Measurements from ENCODE around the gene VSIG8.
"Not testable (repeated sequence)": the region's sequence is repeated elsewhere in the genome, so short reads cannot be mapped to it uniquely, and the experiment has no call there.

VSIG8 gene, protein sequence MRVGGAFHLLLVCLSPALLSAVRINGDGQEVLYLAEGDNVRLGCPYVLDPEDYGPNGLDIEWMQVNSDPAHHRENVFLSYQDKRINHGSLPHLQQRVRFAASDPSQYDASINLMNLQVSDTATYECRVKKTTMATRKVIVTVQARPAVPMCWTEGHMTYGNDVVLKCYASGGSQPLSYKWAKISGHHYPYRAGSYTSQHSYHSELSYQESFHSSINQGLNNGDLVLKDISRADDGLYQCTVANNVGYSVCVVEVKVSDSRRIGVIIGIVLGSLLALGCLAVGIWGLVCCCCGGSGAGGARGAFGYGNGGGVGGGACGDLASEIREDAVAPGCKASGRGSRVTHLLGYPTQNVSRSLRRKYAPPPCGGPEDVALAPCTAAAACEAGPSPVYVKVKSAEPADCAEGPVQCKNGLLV

DNA sequence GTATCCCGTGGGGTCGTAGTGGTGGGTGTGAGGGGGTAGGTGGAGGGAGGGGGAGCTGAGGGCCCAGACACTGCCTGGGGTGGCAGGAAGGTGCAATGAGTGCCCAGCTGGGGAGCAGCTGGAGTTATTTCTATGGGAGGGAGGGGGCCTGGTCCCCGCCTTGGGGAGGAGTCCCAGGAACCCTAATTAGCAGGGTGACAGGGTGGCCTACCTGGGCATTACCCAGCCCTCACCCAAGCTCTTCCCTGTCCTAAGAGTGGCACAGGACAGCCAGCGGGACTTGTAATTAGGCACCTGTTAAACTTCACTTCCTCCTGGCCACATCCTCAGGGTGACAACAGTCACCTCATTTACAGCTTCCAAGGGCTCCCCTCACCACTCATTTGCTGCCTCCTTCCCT lies at the start of gene VSIG8:
Gene VSIG8 (minus strand): TSS at position 101 of the 400 bp plus-strand sequence. CDS start 136 bp downstream, outside the sequence.
- DNase-seq: no peak

DNA sequence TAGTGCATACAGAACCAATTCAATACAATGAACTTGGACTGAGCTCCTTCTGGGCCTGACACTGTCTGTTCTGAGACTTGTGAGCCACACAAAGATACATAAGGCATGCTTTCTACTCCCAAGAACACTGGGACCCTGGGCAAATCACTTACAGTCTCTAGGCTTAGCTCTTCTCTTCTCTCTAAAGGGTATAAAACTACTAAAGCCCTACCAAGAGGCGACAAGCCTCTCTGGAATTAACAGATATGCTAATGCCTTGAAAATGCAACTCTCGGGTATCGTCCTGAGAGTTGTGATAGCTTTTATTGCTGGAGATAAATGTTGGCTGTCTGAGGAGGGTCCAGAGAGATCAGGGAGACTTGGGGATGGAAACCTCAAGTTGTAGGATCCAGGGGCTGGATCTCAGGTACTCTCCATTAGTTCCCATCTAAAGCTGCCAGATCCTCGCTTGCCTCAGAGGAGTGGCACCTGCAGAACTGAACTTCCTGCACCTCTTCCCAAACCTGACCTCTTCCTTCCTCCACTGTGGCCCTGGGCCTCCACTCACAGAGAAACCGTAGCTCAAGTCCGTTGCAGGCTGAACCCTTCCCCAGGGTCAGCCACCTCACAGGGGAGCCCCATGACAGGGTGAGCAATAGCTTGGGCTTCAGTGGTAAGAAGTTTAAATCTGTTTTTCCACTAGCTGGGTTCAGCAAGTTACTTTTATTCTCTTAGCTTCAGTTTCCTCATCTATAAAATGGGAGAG lies 49.0 kb upstream of the VSIG8 start:
- DNase-seq: no peak

DNA sequence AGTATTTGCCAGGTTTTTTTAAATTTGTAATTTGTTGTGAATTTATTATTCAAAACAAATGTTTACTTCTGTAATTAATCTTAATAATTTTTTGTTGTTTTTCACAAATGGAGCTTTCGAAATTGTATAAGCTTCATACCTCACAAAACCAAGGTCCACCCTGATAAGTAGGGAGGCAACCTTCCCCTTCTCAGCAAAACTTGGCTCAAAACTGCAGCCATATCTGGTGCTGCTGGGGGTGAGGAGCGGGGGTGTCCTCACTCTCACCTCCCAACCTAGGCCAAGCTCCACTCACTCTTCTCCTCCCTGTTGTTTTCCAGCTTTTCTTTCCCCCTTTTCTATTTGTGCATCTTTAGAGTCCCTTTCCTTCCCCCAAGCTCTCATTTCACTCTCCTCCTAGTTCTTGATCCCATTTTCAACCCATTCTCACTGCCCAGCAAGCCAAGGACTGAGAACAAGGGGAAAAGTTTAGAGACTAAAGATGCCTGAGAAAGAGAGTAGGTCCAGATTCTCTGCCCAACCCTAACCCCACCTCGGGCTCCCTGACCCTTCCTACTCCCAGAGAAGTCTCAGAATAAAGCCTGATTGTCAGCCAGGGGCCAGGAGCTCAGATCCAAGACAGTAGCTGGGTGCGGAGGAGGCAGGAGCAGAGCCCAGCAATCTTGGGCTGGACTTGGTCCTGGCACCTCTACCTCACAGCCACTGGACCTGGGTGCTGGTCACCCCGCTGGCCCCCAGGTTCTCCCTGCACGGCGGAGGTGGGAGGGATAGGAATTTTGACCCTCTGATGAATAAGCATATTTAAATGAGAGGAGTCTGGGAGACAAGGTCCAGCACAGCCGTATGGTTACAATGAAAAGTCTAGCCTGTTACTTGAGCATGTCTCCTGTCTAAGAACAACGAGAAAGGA lies 45.8 kb upstream of the VSIG8 start:
- no peak for DNase-seq

GRCh38 chr1:159906960-159907359 lies 44.5 kb upstream of the VSIG8 start:
- no peak for DNase-seq

DNA sequence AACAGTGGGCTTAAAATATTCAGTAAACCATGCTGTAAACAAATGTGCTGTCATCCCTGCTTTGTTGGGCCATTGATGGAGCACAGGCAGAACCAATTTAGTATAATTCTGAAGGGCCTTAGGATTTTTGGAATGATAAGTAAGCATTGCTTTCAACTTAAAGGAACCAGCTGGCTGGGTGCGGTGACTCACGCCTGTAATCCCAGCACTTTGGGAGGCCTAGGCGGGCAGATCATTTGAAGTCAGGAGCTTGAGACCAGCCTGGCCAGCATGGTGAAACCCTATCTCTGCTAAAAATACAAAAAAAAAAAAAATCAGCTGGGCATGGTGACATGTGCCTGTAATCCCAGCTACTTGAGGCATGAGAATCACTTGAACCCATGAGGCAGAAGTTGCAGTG lies 41.6 kb upstream of the VSIG8 start:
- not testable (repeated sequence) for DNase-seq

- DNase-seq: no peak
Measured at GRCh38 chr1:159902541-159902940, 40.1 kb upstream of the VSIG8 start.

DNA sequence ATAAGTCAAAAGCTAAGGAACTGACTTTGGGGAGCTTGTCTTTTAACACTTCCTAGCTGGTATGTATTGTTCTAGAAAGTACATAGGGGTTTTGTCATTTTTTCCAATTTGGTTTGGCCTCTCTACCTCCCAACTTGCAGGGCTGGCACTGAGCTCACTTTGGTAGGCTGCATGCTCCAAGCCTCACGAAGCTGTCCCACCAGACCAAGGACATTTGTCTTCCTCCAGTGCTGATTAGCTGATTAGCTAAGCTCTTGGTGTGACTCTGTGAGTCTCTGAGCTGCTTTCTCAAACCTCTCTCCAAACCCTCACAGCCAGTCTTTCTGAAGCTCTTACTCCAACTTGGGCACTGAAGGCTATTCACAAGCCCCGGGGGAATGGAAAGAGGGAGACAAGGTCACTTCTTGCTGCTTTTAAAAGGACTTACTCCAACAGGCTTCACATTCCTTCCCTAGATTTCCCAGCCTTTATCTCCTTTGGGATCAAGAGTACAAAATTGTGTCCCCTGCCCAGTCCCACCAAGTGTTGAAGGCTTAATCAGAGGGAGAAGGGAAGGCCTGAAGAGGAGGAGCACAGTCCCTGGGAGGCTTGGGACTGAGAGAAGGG lies 38.4 kb upstream of the VSIG8 start:
- DNase-seq: no peak

DNA sequence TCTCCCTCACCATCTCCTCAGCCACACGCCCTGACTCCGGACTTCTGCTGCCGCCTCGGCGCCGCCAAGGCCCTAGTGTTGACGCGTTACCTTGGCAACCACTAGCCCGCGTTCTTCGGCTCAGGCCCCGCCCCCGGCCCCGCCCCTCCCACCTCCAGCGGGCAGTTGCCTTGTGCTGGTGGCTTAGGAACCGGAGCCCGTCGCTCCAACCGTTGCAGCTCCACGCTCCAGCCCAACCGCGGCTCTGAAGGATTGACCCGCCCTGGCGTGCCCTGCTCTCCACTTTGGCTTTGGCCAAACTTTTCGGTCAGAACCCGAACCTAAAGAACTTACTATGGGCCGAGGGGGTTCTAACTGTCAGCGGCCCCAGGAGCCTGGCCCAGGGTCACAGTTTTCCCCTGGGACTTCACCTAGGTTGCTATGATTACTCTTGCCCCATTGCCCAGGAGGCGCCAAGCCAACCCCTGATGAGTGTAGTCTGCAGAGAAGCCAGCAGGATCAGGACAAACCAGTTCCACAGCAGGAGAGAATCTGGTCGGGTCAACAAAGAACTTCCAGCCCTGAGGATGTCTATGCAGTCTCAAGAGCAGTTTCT lies 37.7 kb upstream of the VSIG8 start, which contains the start of gene CFAP45:
Gene CFAP45 (minus strand): TSS at position 80 of the 595 bp plus-strand sequence. CDS start 67 bp downstream, at position 13.
- DNase-seq: peak; percentile 92

- DNase-seq: not testable (repeated sequence)
Measured at GRCh38 chr1:159899634-159900033, 37.2 kb upstream of the VSIG8 start.

DNA sequence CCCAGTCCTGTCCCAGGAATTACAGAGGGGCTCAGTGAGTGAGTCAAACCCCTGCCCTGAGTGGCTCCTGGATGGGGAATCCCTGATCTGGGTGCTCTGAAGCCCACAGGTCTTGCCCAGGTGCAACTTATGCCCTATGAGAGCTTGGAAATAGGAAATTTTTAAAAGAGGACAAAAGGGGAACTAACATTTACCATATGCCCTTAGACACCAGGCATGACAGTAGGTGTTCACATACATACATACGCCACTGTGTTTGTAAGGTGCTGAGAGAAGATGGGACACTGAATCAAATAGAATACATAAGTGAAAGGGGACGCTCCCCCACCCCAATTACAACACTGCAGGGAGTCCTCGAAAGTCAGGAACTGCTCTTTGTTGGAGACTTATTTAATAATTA lies 36.1 kb upstream of the VSIG8 start:
- DNase-seq: no peak

DNA sequence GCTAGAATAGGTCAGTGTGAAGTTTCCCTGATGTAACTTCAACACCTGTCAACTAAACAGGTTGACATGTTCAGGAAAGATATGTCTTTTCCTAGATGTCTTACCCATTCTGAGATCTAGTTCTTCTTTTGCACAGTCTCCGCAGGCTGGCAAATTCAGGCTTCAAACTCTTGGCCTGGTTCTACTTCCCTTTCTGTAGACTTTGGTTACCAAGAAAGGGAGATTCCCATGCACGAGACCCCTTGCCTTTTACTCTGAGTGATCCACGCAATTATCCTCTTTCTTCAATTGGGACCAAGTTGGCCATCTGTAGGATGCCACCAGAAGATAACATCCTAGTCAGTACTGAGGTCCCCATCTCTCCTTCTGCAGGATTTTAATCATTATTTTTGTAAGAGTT lies 35.5 kb upstream of the VSIG8 start:
- DNase-seq: no peak

- DNase-seq: no peak
Measured at GRCh38 chr1:159896546-159896930, 34.1 kb upstream of the VSIG8 start.

DNA sequence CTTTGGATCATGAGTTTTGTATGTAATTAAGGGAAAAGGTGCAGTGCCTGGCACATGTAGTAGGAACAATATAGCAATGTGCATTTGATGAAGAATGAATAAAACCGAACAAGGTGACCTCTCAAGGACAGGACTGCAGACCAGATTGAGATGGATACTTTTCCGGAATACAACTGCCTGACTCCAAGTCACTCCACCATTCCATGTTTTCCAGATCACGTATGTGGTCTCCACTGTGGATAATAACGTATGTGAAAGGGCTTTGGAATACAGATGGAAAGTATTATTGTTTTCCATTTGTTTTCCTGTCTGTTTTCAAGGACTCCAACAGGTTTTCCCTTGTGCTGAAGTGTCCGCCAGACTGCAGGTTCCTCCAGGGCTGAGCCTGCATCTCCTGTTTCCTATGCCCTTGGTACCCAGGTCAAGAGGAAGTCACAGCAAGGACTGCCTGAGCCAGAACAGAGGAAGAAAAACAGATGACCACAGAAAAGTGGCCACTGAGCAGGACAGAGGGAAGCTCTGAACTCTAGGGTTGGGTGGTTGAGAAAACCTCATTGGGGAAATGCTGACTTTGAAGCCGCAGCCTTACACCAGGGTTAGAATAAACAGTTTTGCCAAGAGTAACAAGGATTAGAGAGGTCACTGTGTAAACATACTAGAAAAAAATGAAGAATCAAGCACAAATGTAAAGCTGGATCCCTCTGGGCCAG lies 33.5 kb upstream of the VSIG8 start:
- DNase-seq: no peak

DNA sequence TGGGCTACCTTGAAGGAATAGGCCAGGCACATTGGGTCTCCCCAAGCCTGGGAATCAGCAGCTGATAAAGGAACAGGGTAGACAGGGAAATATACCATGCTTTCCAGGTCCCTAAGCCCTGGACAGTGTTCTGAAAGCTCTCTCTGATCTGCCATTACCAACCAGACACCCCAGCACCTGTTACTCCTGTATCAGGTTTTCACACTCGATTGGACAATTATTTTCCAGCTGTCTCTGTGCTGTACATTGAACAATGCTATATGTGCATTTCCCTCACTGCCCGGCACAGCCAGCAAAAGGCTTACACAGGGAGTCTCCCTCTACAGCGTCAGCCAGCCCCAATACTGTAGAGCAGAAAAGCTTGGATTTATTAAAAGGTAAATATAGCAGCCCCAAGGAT lies 32.8 kb upstream of the VSIG8 start:
- DNase-seq: no peak

GRCh38 chr1:159892944-159893343 lies 30.5 kb upstream of the VSIG8 start:
- no peak for DNase-seq

GRCh38 chr1:159891275-159892157 lies 29.1 kb upstream of the VSIG8 start:
- DNase-seq: peak; percentile 89

GRCh38 chr1:159890390-159890789 lies 27.9 kb upstream of the VSIG8 start:
- DNase-seq: no peak

DNA sequence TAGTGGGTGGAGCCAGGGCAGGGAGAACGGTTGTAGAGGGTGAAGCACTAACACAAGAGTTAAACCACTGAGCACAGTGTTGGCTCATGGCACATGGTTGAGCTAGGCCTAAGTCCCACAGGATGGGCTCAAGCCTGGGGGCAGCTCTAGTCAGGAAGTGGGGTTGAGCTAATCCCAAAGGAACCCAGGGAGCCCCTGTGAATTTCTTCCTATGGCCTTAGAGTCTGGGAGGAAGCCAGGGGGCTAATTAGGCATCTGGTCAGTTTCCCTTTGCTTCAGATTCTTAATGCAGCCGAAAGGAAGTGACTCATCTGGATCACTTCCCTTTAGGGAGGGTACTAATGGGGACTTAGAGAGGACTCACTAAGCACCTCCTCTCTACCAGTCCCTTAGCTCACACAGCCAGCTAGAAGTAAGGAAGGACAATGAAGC lies 27.4 kb upstream of the VSIG8 start:
- no peak for DNase-seq

DNA sequence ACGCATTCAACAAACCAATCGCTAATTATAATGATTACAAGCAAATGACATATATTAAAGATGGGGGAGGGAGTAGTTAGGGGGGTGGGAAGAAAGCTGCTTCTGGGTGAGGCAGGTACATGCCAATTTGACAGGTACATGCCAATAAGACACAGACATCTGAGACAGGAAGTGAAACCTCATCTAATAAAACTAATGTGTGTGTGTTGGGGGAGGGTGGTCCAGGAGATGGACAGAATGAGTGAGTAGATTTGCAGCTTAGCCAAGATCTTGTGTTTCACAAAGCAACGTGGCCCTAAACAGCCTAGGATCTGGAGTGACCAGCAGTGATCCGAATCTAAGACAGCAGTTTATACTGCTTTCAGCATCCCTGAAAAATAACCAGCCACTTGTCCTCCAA lies 26.7 kb upstream of the VSIG8 start:
- no peak for DNase-seq

DNA sequence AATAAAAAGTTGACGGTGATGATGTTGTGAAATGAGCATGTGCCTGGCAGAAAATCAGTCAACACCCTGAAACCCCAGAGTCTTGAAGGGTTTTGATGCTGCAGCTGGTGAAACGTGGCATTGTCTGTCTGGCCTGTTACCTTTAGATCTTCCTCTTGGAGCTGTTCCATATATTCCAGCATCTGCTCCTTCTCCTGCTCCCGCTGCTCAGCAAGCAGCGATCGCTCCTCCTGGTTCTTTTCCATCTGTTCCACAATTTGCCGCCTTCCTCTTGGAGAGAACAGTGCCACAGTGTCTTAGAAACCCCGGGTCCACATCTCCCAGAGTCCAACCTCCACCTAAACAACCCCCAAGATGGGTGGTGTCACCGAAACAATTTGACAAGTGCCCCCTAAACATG lies 21.8 kb upstream of the VSIG8 start:
- DNase-seq: no peak
